GM06990 (cell line): Measurements from ENCODE around the gene SPON2.

Source experiments
- DNase-seq: peaks from one replicate; pipeline ENCODE4 v3.0.0-alpha.2; 2011; ENCODE audit not compliant: insufficient read length; ENCODE audit errors: extremely low read depth
- H3K27me3 ChIP-seq: replicated peaks from 2 replicates; pipeline ENCODE4 v1.6.0; 2011; ENCODE audit warnings: low read length; ENCODE audit not compliant: control insufficient read depth, insufficient read depth
- H3K36me3 ChIP-seq: 2 replicates; pipeline ENCODE4 v1.5.1; 2011; ENCODE audit warnings: low read length; ENCODE audit not compliant: control insufficient read depth, insufficient read depth
- H3K4me3 ChIP-seq: replicated peaks from 2 replicates; pipeline ENCODE4 v1.5.1; 2011; ENCODE audit warnings: low read depth, mild to moderate bottlenecking, control low read depth, low read length
- TF ChIP-seq, protein P1 (sequence below): IDR thresholded peaks from 2 replicates; pipeline ENCODE4 v1.5.1; 2011; ENCODE audit warnings: low read length, control low read depth, mild to moderate bottlenecking, inconsistent platforms; ENCODE audit not compliant: insufficient read depth, poor library complexity, severe bottlenecking

Gene SPON2

DNA sequence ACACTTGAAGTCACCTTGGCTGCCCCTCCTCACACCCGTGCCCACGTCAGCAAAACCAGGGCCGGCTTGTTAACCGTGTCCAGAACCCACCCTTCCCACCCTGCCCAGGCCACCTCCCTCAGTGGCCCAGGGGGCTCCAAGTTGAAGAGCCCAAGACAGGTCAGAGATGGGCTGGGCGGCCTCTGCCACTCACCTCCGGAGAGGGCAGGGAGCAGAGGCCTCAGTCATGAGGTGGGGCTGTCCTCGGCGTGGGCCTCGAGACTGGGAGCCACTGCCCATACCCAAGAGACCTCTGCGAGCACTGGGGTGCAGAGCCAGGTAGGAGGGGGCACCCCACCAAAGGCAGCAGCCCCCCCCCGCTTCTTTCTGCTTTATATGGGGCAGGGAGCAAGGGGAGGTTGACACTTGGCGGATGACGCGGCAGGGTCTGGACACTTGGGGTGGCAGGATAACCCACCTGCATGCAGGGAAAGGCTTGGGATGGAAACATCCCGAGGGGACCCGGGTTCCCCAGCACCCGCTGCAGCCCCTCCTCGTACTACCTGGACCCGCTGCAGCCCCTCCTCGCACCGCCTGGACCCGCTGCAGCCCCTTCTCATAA is 38.0 kb upstream of the SPON2 start:
- no peak for DNase-seq
- Histone ChIP-seq H3K27me3 (no peaks in the 10 kb centered on the region), H3K36me3 (peaks cover 31% of the 10 kb centered on the region), H3K4me3 (no peak overlapping the region)
- TF ChIP-seq, protein P1, sequence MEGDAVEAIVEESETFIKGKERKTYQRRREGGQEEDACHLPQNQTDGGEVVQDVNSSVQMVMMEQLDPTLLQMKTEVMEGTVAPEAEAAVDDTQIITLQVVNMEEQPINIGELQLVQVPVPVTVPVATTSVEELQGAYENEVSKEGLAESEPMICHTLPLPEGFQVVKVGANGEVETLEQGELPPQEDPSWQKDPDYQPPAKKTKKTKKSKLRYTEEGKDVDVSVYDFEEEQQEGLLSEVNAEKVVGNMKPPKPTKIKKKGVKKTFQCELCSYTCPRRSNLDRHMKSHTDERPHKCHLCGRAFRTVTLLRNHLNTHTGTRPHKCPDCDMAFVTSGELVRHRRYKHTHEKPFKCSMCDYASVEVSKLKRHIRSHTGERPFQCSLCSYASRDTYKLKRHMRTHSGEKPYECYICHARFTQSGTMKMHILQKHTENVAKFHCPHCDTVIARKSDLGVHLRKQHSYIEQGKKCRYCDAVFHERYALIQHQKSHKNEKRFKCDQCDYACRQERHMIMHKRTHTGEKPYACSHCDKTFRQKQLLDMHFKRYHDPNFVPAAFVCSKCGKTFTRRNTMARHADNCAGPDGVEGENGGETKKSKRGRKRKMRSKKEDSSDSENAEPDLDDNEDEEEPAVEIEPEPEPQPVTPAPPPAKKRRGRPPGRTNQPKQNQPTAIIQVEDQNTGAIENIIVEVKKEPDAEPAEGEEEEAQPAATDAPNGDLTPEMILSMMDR, result no peak

DNA sequence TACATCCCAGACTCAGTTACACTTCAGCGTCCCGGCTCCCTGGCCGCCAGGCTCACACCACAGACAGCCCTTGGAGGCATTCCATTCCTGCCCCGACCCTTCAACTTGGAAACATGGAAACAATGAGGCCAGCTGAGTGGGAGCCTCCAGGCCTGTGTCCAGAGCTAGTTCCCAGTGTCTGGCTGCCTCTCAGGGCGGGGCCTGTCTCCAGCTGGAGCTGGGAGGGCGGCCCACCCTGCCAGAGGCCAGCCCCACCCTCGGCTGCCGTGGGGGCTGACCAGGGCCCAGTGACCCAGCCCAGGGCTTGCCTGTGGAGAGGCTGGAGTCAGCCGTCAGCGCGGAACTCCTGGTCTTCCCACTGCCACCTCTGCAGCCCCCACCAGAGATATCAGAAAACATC is 37.4 kb upstream of the SPON2 start:
- H3K27me3 ChIP-seq, result no peaks in the 10 kb centered on the region
- no peak for DNase-seq
- peaks cover 27% of the 10 kb centered on the region for H3K36me3 ChIP-seq
- no peak overlapping the region for H3K4me3 ChIP-seq
- TF ChIP-seq, protein P1, result no peak

DNA sequence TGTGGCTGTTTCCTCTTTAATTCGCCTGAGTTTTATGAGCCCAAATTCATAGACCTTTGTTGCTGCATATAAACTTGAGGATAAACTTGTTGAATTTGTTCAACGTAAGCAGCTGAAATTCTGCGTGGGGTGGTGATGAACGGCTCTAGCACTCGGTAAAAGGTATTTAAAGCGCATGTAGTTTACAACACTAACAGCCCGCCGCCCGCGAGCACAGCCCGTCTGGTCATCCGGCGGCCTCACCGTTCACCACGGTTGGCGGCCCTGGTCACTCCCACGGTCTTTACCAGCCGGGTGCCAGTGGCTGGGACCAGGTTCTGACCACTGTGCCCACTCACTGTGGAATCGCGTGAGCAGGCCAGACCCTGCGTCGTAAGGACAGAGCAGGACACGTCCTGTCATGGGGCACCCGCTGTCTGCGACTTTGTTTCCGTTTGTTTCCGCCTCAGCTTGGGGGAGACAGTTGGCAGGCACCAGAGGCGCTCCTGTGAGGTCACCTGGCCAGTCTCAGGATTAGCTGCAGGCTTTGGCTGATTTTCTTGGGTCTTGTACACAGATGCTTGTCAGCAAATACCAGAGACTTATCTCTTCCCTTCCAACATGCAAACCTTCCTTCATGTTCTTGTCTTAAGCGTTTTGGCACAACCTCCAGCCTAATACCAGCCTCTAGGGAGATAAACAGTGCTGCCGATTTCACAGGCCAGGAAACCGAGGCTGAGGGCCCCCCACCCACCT is 36.8 kb upstream of the SPON2 start:
- Histone ChIP-seq H3K4me3 (no peak overlapping the region), H3K36me3 (peaks cover 24% of the 10 kb centered on the region), H3K27me3 (no peaks in the 10 kb centered on the region)
- TF ChIP-seq, protein P1, result no peak
- DNase-seq, result no peak

DNA sequence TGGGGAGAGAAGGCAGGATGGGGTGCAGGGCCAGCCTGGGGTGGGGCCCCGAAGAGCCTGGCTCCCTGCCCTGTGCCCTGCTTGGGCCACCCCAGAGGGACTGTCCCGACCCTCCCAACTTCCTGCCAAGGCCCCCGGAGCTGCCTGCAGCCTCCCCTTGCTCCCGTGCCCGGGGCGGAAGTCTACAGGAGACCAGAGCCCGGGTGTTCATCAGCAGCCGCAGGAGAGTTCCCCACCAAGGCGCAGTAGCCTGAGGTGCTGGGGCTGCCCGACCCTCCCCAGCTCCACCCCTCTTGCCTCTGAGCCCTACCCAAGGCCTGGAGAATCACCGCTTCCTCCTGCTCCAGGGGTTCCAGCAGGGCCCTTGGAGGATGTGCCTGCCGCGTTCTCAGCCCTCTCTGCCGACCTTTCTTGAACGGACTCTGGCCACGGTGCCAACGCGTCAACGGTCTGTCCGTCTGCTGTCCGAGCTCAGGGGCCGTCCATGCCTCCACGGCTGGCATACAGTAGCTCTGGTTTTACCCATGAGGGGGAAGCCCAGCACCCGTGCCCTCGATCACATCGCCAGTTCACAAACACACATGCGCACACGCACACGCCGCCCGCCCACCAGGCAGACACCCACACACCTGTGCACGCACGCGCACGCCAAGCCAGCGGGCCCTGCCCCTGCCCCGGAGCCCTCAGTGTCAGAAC is 36.0 kb upstream of the SPON2 start:
- TF ChIP-seq, protein P1, result no peak
- H3K4me3 ChIP-seq, result no peak overlapping the region
- DNase-seq, result no peak
- no peaks in the 10 kb centered on the region for H3K27me3 ChIP-seq
- peaks cover 18% of the 10 kb centered on the region for H3K36me3 ChIP-seq

DNA sequence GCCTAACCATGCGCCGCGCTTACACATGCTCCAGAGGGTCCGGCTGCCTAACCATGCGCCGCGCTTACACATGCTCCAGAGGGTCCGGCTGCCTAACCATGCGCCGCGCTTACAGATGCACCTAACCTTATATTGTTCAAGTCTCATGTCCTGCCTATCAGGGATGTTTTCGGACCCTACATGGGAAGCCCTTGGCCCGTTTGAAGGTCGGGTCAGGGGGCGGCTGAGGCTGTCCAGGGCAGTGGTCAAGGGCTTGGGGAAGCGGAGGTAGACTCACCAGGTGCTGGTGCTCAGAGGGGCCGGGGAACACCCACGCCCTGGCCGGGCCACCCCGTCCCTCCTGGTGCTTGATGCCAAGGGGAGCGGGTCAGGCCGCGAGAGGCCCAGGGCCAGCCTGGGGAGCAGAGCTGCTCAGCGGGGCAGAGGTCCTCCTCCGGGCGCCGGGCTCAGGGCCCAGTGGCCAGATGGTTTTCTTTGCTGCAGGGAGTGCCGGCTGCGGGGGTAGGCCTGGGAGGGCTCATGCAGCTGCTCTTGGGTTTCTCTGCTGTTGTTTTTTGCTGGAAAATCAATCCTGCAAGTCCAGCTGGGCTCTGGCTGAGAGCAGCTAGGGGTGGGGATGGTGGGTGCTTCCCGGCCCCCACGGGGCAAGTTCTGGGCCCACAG is 35.4 kb upstream of the SPON2 start:
- peak; percentile 9 for DNase-seq

More for the DNA sequence above, 35.4 kb upstream of the SPON2 start:
- TF ChIP-seq, protein P1, result no peak
- Histone ChIP-seq H3K36me3 (peaks cover 12% of the 10 kb centered on the region), H3K27me3 (no peaks in the 10 kb centered on the region), H3K4me3 (no peak overlapping the region)
